ENCODE measurements around the gene PTPRN2. TPM values are rescaled to one million over a fixed set of nuclear protein-coding genes. Genes with fewer than 3 reads are reported as not detected.

Gene PTPRN2
- total and polyA plus RNA-seq, 2 of the 8 experiments (the other 6 are each of a cell fraction or from before 2014, with no cell fraction given), result 2.6 to 4.5 TPM

DNA sequence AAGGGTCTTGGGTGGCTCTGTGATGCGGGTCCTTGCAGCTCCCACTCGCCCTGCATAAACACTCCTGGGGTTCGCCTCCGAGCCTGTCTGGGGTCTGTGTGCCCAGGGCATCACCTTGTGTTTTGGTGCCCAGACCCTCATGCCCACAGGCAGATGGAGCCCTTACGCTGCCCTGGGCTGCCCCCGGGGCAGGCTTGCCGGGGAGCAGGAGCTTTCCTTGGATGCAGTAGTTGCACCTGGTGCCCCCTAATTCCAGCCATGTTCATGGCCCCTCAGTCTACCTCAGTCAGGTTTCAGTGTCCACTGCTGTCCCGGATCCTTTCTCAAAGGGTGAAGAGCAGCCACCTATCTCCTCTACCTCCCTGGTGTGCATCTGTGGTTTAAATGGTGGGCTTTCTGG is 396.0 kb downstream of the PTPRN2 start:
- H3K56ac ChIP-seq (replicated peaks; ENCODE audit: insufficient read length, low read depth, low read length), result no peak overlapping the region
- no peak overlapping the region for H2BK5ac ChIP-seq (ENCODE audit: low read depth, low read length)
- no peak overlapping the region for H2BK120ac ChIP-seq (replicated peaks; ENCODE audit: low read depth, low read length)
- 95% methylated on average over 8 of the region's 8 CpGs; no CpG with 5 or more reads in 1 of the 2 experiments for WGBS, 2 experiments (ENCODE audit: extremely low coverage in 1 of 2, insufficient coverage in 1 of 2, insufficient read length in 1 of 2, insufficient replicate concordance in 2 of 2, low coverage in 1 of 2, low lambda C conversion rate in 2 of 2, missing lambda C conversion rate in 1 of 2)
- POLR2A ChIA-PET (ENCODE audit: partially characterized antibody), result no interaction called here
- peaks cover 21 to 62% of the 10 kb centered on the region in 2 experiments for H3K9me3 ChIP-seq (ENCODE audit: insufficient read depth in 2 of 2, low read depth in 1 of 2, low read length in 1 of 2)
- no peak overlapping the region for H3K14ac ChIP-seq (ENCODE audit: insufficient read length)
- no peak overlapping the region for H2AK5ac ChIP-seq (ENCODE audit: low read depth, low read length)
- no peaks in the 10 kb centered on the region for H3K79me2 ChIP-seq (ENCODE audit: control insufficient read depth in 1 of 2, insufficient read depth in 2 of 2, low read length in 2 of 2)
- no peak overlapping the region for H4K8ac ChIP-seq (ENCODE audit: extremely low read depth, insufficient read depth, low read length)
- H4K20me1 ChIP-seq (replicated peaks in 1 of 2; ENCODE audit: control insufficient read depth in 1 of 2, insufficient read depth in 2 of 2, low read length in 2 of 2), result no peaks in the 10 kb centered on the region
- CTCF ChIA-PET (ENCODE audit: partially characterized antibody), result interaction anchor here (1.2 kb wide), 1 partner anchor 87 kb away, joined by 3 read pairs; no protein-coding TSS in a partner anchor
- H3K79me1 ChIP-seq (ENCODE audit: low read depth, low read length), result no peaks in the 10 kb centered on the region
- no peak overlapping the region for H3K18ac ChIP-seq (ENCODE audit: extremely low read depth, low read length)
- no peaks in the 10 kb centered on the region for H3K23me2 ChIP-seq (ENCODE audit: low read depth, low read length)
- H3K4me2 ChIP-seq (ENCODE audit: insufficient read depth in 1 of 2, low read depth in 2 of 2, low read length in 2 of 2), result no peak overlapping the region
- no peaks in the 10 kb centered on the region for H3K27me3 ChIP-seq (replicated peaks in 1 of 4; ENCODE audit: control insufficient read depth in 3 of 4, extremely low read depth in 1 of 4, insufficient read depth in 3 of 4, low read length in 3 of 4)
- no peak for FAIRE-seq
- H3K4me1 ChIP-seq (replicated peaks in 1 of 4; ENCODE audit: control insufficient read depth in 3 of 4, insufficient read depth in 4 of 4, low read length in 3 of 4), result no peaks in the 10 kb centered on the region
- no peak overlapping the region for H4K5ac ChIP-seq (ENCODE audit: insufficient read length, low read depth, low read length)
- no peak overlapping the region for H3K9ac ChIP-seq (replicated peaks in 1 of 4; ENCODE audit: extremely low read depth in 1 of 4, low read depth in 3 of 4, low read length in 3 of 4)
- H2BK15ac ChIP-seq (ENCODE audit: low read length), result no peak overlapping the region
- no peak overlapping the region for H3K4me3 ChIP-seq (ENCODE audit: extremely low read depth in 1 of 4, insufficient read depth in 2 of 4, low read depth in 3 of 4, low read length in 4 of 4)
- H2BK20ac ChIP-seq (ENCODE audit: low read length), result no peak overlapping the region
- H3K23ac ChIP-seq (ENCODE audit: insufficient read length), result no peak overlapping the region
- no peak overlapping the region for H3K4ac ChIP-seq (replicated peaks; ENCODE audit: insufficient read length, low read depth, low read length)
- H3K36me3 ChIP-seq (ENCODE audit: control insufficient read depth in 2 of 4, insufficient read depth in 4 of 4, low read length in 3 of 4), result no peaks in the 10 kb centered on the region
- H4K91ac ChIP-seq (replicated peaks; ENCODE audit: insufficient read length, low read length), result no peak overlapping the region
- H3K27ac ChIP-seq (ENCODE audit: low read depth, low read length), result no peak overlapping the region
- DNase-seq (ENCODE audit: low read depth in 1 of 2, low spot score in 2 of 2), result no peak
- no peak overlapping the region for H2AFZ ChIP-seq (ENCODE audit: low read length)
- no peak overlapping the region for H2BK12ac ChIP-seq (ENCODE audit: low read depth, low read length)

Measured in H1 (cell line).